Testis (tissue), 3 donors: Measurements from ENCODE around the gene NR1H4. TPM values are rescaled to one million over a fixed set of nuclear protein-coding genes. Genes with fewer than 3 reads are reported as not detected.

Source experiments
- DNase-seq: peaks from one replicate; pipeline ENCODE4 v3.0.0-alpha.2; 2019
- H3K27ac ChIP-seq, 2 donors: fragments of 200-600 bp; sonication (generic); one replicate each; pipeline ENCODE4 v1.5.1; 2019
- H3K27me3 ChIP-seq: fragments of 200-600 bp; sonication (generic); one replicate; pipeline ENCODE4 v1.5.1; 2019
- H3K36me3 ChIP-seq: fragments of 200-600 bp; sonication (generic); one replicate; pipeline ENCODE4 v1.5.1; 2017; ENCODE audit warnings: low read depth; ENCODE audit errors: missing control alignments
- H3K4me1 ChIP-seq: fragments of 200-600 bp; sonication (generic); one replicate; pipeline ENCODE4 v1.5.1; 2019
- H3K4me3 ChIP-seq, 2 donors: fragments of 200-600 bp; sonication (generic); one replicate each; pipeline ENCODE4 v1.5.1; 2017 to 2019
- H3K9me3 ChIP-seq: fragments of 200-600 bp; sonication (generic); one replicate; pipeline ENCODE4 v1.5.1; 2017
- CTCF ChIP-seq, 3 experiments: fragments of 450-650 bp in 2 of 3; fragments of 200-600 bp in 1 of 3; sonication (generic) in 1 of 3; IDR thresholded peaks; one replicate each; pipeline ENCODE4 v1.5.1; 2016 to 2019; ENCODE audit warnings: antibody characterized with exemption in 3 of 3, mild to moderate bottlenecking in 2 of 3, moderate library complexity in 1 of 3
- POLR2A ChIP-seq: fragments of 450-650 bp; IDR thresholded peaks from one replicate; pipeline ENCODE4 v1.6.1; 2017; ENCODE audit warnings: antibody characterized with exemption, mild to moderate bottlenecking, moderate library complexity
- WGBS, 2 donors: methylation state at CpG; one replicate each; pipeline ENCODE4 v1.1.5; 2018; 5-methylcytosine and 5-hydroxymethylcytosine counted together
- intact Hi-C: fragments of 100-400 bp; cut with DNase I; formaldehyde crosslinking; loops from one replicate; pipeline ENCODE4 v1.15.1; 2023; ENCODE audit warnings: low total_unique reads
- polyA plus RNA-seq: library from polyadenylated mRNA; stranded (reverse); fragments of 350-450 nt; fragmentation: Illumina TruSeq; extraction: RNeasy Lipid Tissue Mini Kit (QIAGEN cat#74804); gene quantifications from one replicate; pipeline ENCODE4 v1.2.3, GENCODE V29; 2014; ENCODE audit warnings: low read depth, low replicate concordance; ENCODE audit not compliant: insufficient read depth
- total RNA-seq, 2 donors: library from RNA; depleted of rRNA; stranded (reverse); fragments of >200 nt; gene quantifications; one replicate each; pipeline ENCODE4 v1.2.3, GENCODE V29; 2016

Gene NR1H4
- total and polyA plus RNA-seq, 3 donors from 2014 or later: 0.43 to 1.3 (median 0.66) TPM

DNA sequence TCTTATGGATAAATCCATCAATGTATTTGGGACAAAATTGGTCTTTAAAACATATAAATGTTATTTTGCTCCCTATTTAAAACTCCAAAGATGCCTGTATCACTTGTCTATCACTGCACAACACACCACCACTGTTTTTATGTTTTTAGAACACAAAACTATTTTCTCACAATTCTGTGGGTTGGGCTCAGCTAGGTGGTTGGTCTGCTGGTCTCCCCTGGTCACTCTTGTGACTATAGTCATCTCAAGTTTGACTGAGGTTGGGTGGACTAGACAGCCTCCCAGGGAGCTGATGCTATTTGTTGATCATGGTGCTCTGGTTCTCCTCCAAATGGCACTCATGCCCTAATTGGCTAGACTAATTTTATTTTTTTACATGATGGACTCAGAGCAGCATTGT, 39.5 kb upstream of the NR1H4 start:
- Histone ChIP-seq H3K9me3 (no peaks in the 10 kb centered on the region), H3K27ac (no peak overlapping the region), H3K27me3 (no peaks in the 10 kb centered on the region), H3K4me3 (no peak overlapping the region), H3K36me3 (no peaks in the 10 kb centered on the region), H3K4me1 (no peaks in the 10 kb centered on the region)
- DNase-seq: no peak
- intact Hi-C loops: no loop called here
- TF ChIP-seq CTCF (IDR thresholded peaks at IDR 0.05): no peak
- TF ChIP-seq POLR2A: no peak

- H3K4me1 ChIP-seq: no peaks in the 10 kb centered on the region
- H3K27me3 ChIP-seq: no peaks in the 10 kb centered on the region
- no peak for DNase-seq
- H3K9me3 ChIP-seq: no peaks in the 10 kb centered on the region
- TF ChIP-seq CTCF (IDR thresholded peaks at IDR 0.05) (no peak), POLR2A (no peak)
- intact Hi-C loops: no loop called here
- H3K27ac ChIP-seq: no peak overlapping the region
- H3K4me3 ChIP-seq: no peak overlapping the region
- WGBS, 2 donors: 56 to 65% methylated on average over 2 of the region's 2 CpGs
- no peaks in the 10 kb centered on the region for H3K36me3 ChIP-seq
These were observed 37.7 kb upstream of the NR1H4 start for GRCh38 chr12:100435957-100436356.

DNA sequence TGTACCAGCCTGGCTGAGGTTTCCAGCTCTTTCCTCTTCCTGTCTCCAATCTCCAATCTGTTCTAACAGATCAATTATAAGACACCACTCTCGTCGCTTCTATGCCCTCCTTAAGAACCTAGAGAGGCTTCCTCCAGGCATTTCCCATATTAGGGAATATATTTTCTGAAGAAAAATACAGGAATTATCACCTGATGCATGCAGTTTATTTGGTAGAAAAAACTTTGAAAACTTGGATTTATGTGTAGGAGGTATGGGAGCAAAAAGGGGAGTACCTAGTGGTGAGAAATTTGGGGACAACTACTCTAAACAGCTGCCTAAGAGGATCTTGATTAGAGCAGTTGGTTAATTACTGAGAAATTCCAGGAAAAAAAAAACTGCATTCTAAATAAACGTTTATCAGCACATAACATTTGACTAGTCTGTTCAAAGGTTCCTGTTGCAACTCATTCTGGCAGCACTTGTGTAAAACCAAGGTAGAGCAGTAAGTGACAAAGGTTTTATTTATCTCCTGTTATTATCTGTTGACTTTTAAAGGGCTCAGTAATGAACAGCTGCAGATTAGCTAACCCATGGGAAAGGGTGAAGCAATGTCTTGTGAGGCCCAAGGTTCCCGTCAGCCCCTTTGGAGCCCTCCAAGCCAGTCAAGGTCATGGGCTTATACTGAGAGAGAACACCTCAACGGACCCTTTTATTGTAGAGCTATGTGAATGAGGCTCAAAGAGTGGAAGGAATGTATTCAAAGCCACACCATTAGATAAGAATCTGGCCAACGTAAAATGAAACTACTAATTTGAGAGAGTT, 36.4 kb upstream of the NR1H4 start:
- no peak for TF ChIP-seq POLR2A
- TF ChIP-seq CTCF (IDR thresholded peaks at IDR 0.05): no peak
- no peak overlapping the region for H3K4me3 ChIP-seq
- no peaks in the 10 kb centered on the region for H3K36me3 ChIP-seq
- DNase-seq: no peak
- H3K4me1 ChIP-seq: no peaks in the 10 kb centered on the region
- 68 to 69% methylated on average over 6 of the region's 6 CpGs for WGBS, 2 donors
- intact Hi-C loops: no loop called here
- H3K27me3 ChIP-seq: no peaks in the 10 kb centered on the region
- no peak overlapping the region for H3K27ac ChIP-seq
- H3K9me3 ChIP-seq: no peaks in the 10 kb centered on the region

GRCh38 chr12:100439797-100440196, 33.9 kb upstream of the NR1H4 start:
- DNase-seq: no peak
- no peaks in the 10 kb centered on the region for H3K27me3 ChIP-seq
- no peak overlapping the region for H3K4me3 ChIP-seq
- WGBS, 2 donors: 96 to 98% methylated on average over 2 of the region's 2 CpGs
- no peak for TF ChIP-seq POLR2A
- no peak for TF ChIP-seq CTCF (IDR thresholded peaks at IDR 0.05)
- no peaks in the 10 kb centered on the region for H3K4me1 ChIP-seq
- no peak overlapping the region for H3K27ac ChIP-seq
- no peaks in the 10 kb centered on the region for H3K9me3 ChIP-seq
- H3K36me3 ChIP-seq: no peaks in the 10 kb centered on the region
- intact Hi-C loops: no loop called here

- no peaks in the 10 kb centered on the region for H3K9me3 ChIP-seq
- WGBS, 2 donors: 89 to 98% methylated on average over 1 of the region's 1 CpG
- intact Hi-C loops: no loop called here
- no peaks in the 10 kb centered on the region for H3K27me3 ChIP-seq
- no peaks in the 10 kb centered on the region for H3K4me1 ChIP-seq
- DNase-seq: no peak
- no peak overlapping the region for H3K27ac ChIP-seq
- no peaks in the 10 kb centered on the region for H3K36me3 ChIP-seq
- TF ChIP-seq CTCF (IDR thresholded peaks at IDR 0.05): no peak
- TF ChIP-seq POLR2A: no peak
- H3K4me3 ChIP-seq: no peak overlapping the region
These were observed 31.3 kb upstream of the NR1H4 start for GRCh38 chr12:100442403-100442802.
